ENCODE measurements around the gene YAF2.

- TF ChIP-seq CTCF (IDR thresholded peaks at IDR 0.05; ENCODE audit: borderline replicate concordance, extremely low read depth, low read length, poor library complexity, severe bottlenecking) (no peak), EZH2 (IDR thresholded peaks at IDR 0.05; ENCODE audit: borderline replicate concordance, low read depth, low read length, severe bottlenecking) (no peak)
Observed at GRCh38 chr12:42208574-42208973, 29.5 kb downstream of the YAF2 start.

All from DND-41 (cell line).